Neuron (in vitro differentiated cells): ENCODE measurements around the gene AKAP6.
A peak's percentile ranks its signal among the peaks of the same experiment; 100 is the strongest.

Experiments
- H2AFZ ChIP-seq: one replicate; pipeline ENCODE4 v1.6.1; 2013; ENCODE audit warnings: low read depth, mild to moderate bottlenecking, inconsistent platforms, low read length, moderate library complexity
- H3K27me3 ChIP-seq: one replicate; pipeline ENCODE4 v1.6.1; 2013; ENCODE audit warnings: low read length; ENCODE audit not compliant: insufficient read depth
- H3K36me3 ChIP-seq: one replicate; pipeline ENCODE4 v1.6.1; 2013; ENCODE audit warnings: low read length; ENCODE audit not compliant: insufficient read depth
- H3K4me1 ChIP-seq: one replicate; pipeline ENCODE4 v1.6.1; 2013; ENCODE audit warnings: low read length; ENCODE audit not compliant: insufficient read depth
- H3K4me3 ChIP-seq: 2 replicates; pipeline ENCODE4 v1.5.1; 2013; ENCODE audit warnings: mild to moderate bottlenecking, low read length, moderate library complexity
- H3K9me3 ChIP-seq: one replicate; pipeline ENCODE4 v1.6.1; 2013; ENCODE audit warnings: low read length

Gene AKAP6

GRCh38 chr14:32719601-32720000 lies 390.5 kb downstream of the AKAP6 start:
- H3K9me3 ChIP-seq: no peaks in the 10 kb centered on the region
- H3K36me3 ChIP-seq: no peaks in the 10 kb centered on the region
- no peak overlapping the region for H3K4me3 ChIP-seq
- H3K27me3 ChIP-seq: no peaks in the 10 kb centered on the region
- peaks cover 49% of the 10 kb centered on the region for H3K4me1 ChIP-seq
- H2AFZ ChIP-seq: no peak overlapping the region

DNA sequence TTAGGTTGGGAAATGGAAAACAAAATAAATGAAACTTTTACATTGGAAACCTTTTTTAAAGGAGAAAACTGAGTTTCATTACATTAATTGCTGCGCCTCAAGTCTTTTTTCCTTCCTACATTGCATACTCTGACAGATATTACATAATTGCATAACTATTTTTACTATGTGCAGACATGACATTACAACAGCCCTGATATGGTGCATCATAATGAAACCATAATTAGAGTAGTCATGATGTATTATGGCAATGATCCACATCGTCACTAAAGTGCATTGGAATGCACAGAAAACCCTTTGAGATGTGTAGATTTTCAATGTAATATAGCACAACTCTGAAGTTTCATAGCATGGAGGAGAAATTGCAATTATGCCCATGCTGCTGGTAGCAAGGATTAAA lies 391.8 kb downstream of the AKAP6 start:
- peaks cover 57% of the 10 kb centered on the region for H3K4me1 ChIP-seq
- no peaks in the 10 kb centered on the region for H3K9me3 ChIP-seq
- H3K36me3 ChIP-seq: no peaks in the 10 kb centered on the region
- H3K27me3 ChIP-seq: no peaks in the 10 kb centered on the region
- no peak overlapping the region for H2AFZ ChIP-seq
- no peak overlapping the region for H3K4me3 ChIP-seq

GRCh38 chr14:32722631-32723183 lies 393.6 kb downstream of the AKAP6 start:
- Histone ChIP-seq H3K4me3 (no peak overlapping the region), H3K27me3 (no peaks in the 10 kb centered on the region), H3K9me3 (no peaks in the 10 kb centered on the region), H3K36me3 (no peaks in the 10 kb centered on the region), H3K4me1 (peaks cover 63% of the 10 kb centered on the region), H2AFZ (no peak overlapping the region)

GRCh38 chr14:32724867-32725471 lies 395.9 kb downstream of the AKAP6 start:
- H3K4me1 ChIP-seq: peaks cover 66% of the 10 kb centered on the region
- no peaks in the 10 kb centered on the region for H3K9me3 ChIP-seq
- no peak overlapping the region for H2AFZ ChIP-seq
- no peaks in the 10 kb centered on the region for H3K36me3 ChIP-seq
- no peaks in the 10 kb centered on the region for H3K27me3 ChIP-seq
- H3K4me3 ChIP-seq: no peak overlapping the region

GRCh38 chr14:32726516-32726915 lies 397.4 kb downstream of the AKAP6 start:
- Histone ChIP-seq H3K27me3 (no peaks in the 10 kb centered on the region), H2AFZ (no peak overlapping the region), H3K4me1 (peaks cover 81% of the 10 kb centered on the region), H3K4me3 (no peak overlapping the region), H3K36me3 (no peaks in the 10 kb centered on the region), H3K9me3 (no peaks in the 10 kb centered on the region)

DNA sequence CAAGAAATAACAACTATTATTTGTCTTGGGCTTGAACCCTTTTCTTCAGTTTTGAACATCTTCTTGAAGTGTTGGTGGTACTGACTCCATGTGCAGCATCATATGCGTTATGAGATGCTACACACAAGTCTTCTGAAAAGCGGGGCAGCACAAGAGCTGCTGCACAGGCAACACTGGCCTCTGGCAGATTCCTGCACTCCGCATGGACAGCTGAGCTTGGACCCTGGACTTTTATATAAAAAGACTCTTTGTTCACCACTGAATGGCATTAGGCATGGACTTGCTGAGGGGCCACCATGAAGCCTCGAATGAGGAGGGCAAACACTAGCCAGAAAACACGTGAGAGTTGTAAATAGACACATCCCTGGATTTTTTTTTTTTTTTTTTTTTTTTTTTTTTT lies 398.7 kb downstream of the AKAP6 start:
- Histone ChIP-seq H3K4me3 (peak overlapping the region; percentile 22), H3K27me3 (no peaks in the 10 kb centered on the region), H3K36me3 (no peaks in the 10 kb centered on the region), H3K9me3 (no peaks in the 10 kb centered on the region), H3K4me1 (peaks cover 90% of the 10 kb centered on the region), H2AFZ (no peak overlapping the region)

GRCh38 chr14:32728526-32728925 lies 399.4 kb downstream of the AKAP6 start:
- H3K9me3 ChIP-seq: no peaks in the 10 kb centered on the region
- no peaks in the 10 kb centered on the region for H3K27me3 ChIP-seq
- H2AFZ ChIP-seq: no peak overlapping the region
- peaks cover 87% of the 10 kb centered on the region for H3K4me1 ChIP-seq
- no peaks in the 10 kb centered on the region for H3K36me3 ChIP-seq
- H3K4me3 ChIP-seq: peak overlapping the region; percentile 22

GRCh38 chr14:32728976-32729375 lies 399.9 kb downstream of the AKAP6 start:
- peaks cover 84% of the 10 kb centered on the region for H3K4me1 ChIP-seq
- H3K4me3 ChIP-seq: peak overlapping the region; percentile 22
- no peak overlapping the region for H2AFZ ChIP-seq

GRCh38 chr14:32731249-32731648 lies 402.2 kb downstream of the AKAP6 start:
- Histone ChIP-seq H3K9me3 (no peaks in the 10 kb centered on the region), H2AFZ (no peak overlapping the region), H3K4me1 (peaks cover 82% of the 10 kb centered on the region), H3K4me3 (no peak overlapping the region), H3K27me3 (no peaks in the 10 kb centered on the region), H3K36me3 (no peaks in the 10 kb centered on the region)

More at GRCh38 chr14:32728976-32729375, 399.9 kb downstream of the AKAP6 start:
- no peaks in the 10 kb centered on the region for H3K9me3 ChIP-seq
- no peaks in the 10 kb centered on the region for H3K36me3 ChIP-seq
- no peaks in the 10 kb centered on the region for H3K27me3 ChIP-seq

DNA sequence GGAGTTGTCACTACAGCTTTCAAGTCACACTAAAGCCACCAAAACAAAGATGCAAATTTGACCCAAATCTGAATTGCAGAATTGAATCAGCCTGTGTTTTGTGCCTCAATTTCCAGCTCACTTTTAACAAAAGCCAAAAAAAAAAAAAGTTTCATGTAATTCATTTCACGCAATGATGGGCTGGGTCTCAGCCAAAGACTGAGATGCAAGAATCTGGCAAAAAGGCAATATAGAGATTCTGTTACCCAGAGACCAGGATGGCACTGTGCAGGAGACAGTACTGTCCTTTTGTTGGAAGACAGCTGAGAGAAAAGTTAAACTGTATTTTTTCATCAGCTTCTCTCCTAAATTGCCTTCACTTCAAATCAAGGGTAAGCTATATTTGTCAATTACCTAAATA lies 403.9 kb downstream of the AKAP6 start:
- Histone ChIP-seq H3K9me3 (no peaks in the 10 kb centered on the region), H3K27me3 (no peaks in the 10 kb centered on the region), H3K4me3 (no peak overlapping the region), H2AFZ (no peak overlapping the region), H3K4me1 (peaks cover 68% of the 10 kb centered on the region), H3K36me3 (no peaks in the 10 kb centered on the region)

GRCh38 chr14:32734261-32734660 lies 405.2 kb downstream of the AKAP6 start:
- Histone ChIP-seq H3K4me3 (no peak overlapping the region), H3K9me3 (no peaks in the 10 kb centered on the region), H3K4me1 (peaks cover 67% of the 10 kb centered on the region), H2AFZ (no peak overlapping the region), H3K36me3 (no peaks in the 10 kb centered on the region), H3K27me3 (no peaks in the 10 kb centered on the region)

DNA sequence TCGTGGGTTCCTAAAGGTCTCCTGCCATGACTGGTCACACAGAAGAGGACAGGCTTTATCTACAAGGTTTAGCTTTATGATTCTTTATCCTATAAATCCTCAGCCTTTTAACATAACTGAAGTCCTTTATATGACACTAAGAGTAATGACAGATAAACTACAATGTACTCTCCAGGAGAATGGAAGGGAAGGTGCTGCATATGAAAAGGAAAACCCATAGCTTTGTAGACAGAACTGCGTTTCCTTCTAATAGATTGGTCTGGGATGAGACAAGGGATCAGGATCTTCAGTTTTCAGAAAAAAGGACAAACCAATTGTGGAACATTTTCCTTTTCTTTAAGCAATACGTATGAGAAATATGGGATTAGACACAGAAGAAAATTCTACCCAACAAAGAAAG lies 408.5 kb downstream of the AKAP6 start:
- Histone ChIP-seq H3K9me3 (peaks cover 2% of the 10 kb centered on the region), H3K4me1 (peaks cover 36% of the 10 kb centered on the region), H3K36me3 (no peaks in the 10 kb centered on the region), H3K27me3 (no peaks in the 10 kb centered on the region), H3K4me3 (no peak overlapping the region), H2AFZ (no peak overlapping the region)

- peaks cover 2% of the 10 kb centered on the region for H3K9me3 ChIP-seq
- no peak overlapping the region for H2AFZ ChIP-seq
- peaks cover 30% of the 10 kb centered on the region for H3K4me1 ChIP-seq
- no peaks in the 10 kb centered on the region for H3K27me3 ChIP-seq
- no peaks in the 10 kb centered on the region for H3K36me3 ChIP-seq
- no peak overlapping the region for H3K4me3 ChIP-seq
These were observed 409.2 kb downstream of the AKAP6 start for GRCh38 chr14:32738206-32738871.
